Measurements from ENCODE around the gene MIXL1.
"Not testable (repeated sequence)": the region's sequence is repeated elsewhere in the genome, so short reads cannot be mapped to it uniquely, and the experiment has no call there.

Gene MIXL1

GRCh38 chr1:226215239-226215638, 8.2 kb upstream of the MIXL1 start:
- DNase-seq: no peak

GRCh38 chr1:226216056-226216455, 7.4 kb upstream of the MIXL1 start:
- no peak for DNase-seq

- no peak for DNase-seq
Observed at GRCh38 chr1:226217273-226217672, 6.2 kb upstream of the MIXL1 start.

- no peak for DNase-seq
Observed at GRCh38 chr1:226220473-226221189, 2.8 kb upstream of the MIXL1 start.

- no peak for DNase-seq
Observed at GRCh38 chr1:226222686-226223085, 778 bp upstream of the MIXL1 start.

GRCh38 chr1:226223786-226224244, 351 bp downstream of the MIXL1 start:
- DNase-seq: peak; percentile 62

GRCh38 chr1:226226601-226227000, 3.1 kb downstream of the MIXL1 start:
- DNase-seq: no peak

- DNase-seq: no peak
Observed at GRCh38 chr1:226233293-226233692, 9.8 kb downstream of the MIXL1 start.

- no peak for DNase-seq
Observed at GRCh38 chr1:226233806-226234205, 10.3 kb downstream of the MIXL1 start.

- no peak for DNase-seq
Observed at GRCh38 chr1:226236826-226237225, 13.4 kb downstream of the MIXL1 start.

GRCh38 chr1:226239421-226239820, 16.0 kb downstream of the MIXL1 start:
- no peak for DNase-seq

- DNase-seq: no peak
Observed at GRCh38 chr1:226248091-226248490, 24.6 kb downstream of the MIXL1 start.

GRCh38 chr1:226248796-226249195, 25.3 kb downstream of the MIXL1 start:
- no peak for DNase-seq

GRCh38 chr1:226250511-226250910, 27.0 kb downstream of the MIXL1 start:
- no peak for DNase-seq

GRCh38 chr1:226252841-226253240, 29.4 kb downstream of the MIXL1 start:
- DNase-seq: not testable (repeated sequence)

GRCh38 chr1:226253933-226254332, 30.5 kb downstream of the MIXL1 start:
- DNase-seq: no peak

GRCh38 chr1:226255380-226255779, 31.9 kb downstream of the MIXL1 start:
- no peak for DNase-seq

- DNase-seq: no peak
Observed at GRCh38 chr1:226261818-226262217, 38.4 kb downstream of the MIXL1 start.

- DNase-seq: no peak
Observed at GRCh38 chr1:226268421-226269124, 45.1 kb downstream of the MIXL1 start.

GRCh38 chr1:226272233-226272902, 48.9 kb downstream of the MIXL1 start:
- not testable (repeated sequence) for DNase-seq

- no peak for DNase-seq
Observed at GRCh38 chr1:226274138-226274537, 50.7 kb downstream of the MIXL1 start.

GRCh38 chr1:226276077-226276682, 52.7 kb downstream of the MIXL1 start:
- no peak for DNase-seq

Data from right kidney (tissue), 1 donor.